Measurements from ENCODE around the gene LIME1. TPM values are rescaled to one million over a fixed set of nuclear protein-coding genes. Genes with fewer than 3 reads are reported as not detected.

Gene LIME1
- total and polyA plus RNA-seq, 5 donors, result 2.1 to 2.9 (median 2.7) TPM

DNA sequence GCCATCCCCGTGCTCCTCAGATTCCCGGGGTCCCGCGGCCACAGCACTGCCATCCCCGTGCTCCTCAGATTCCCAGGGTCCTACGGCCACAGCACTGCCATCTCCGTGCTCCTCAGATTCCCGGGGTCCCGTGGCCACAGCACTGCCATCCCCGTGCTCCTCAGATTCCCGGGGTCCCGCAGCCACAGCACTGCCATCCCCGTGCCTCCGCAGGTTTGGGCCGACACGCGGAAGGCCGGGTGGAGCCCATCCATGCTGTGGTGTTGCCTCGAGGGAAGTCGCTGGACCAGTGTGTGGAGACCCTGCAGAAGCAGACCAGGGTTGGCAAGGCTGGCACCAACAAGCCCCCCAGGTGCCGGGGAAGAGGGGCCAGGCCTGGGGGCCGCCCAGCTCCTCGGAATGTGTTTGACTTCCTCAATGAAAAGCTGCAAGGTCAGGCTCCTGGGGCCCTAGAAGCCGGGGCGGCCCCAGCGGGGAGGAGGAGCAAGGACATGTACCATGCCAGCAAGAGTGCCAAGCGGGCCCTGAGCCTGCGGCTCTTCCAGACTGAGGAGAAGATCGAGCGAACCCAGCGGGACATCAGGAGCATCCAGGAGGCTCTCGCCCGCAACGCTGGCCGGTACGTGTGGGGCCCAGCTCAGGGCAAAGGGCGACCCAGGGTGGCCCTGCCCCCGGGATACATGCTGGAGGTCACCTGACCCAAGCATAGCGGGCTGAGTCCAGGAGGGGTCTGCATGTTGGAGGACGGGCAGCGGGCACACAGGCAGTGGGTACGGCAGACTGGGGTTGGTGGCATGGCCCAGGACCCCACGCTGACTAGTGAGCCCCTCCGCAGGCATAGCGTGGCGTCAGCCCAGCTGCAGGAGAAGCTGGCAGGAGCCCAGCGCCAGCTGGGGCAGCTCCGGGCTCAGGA is 1.3 kb upstream of the LIME1 start:
- no peak overlapping the region for H3K4me3 ChIP-seq (ENCODE audit: low read length)
- H3K27me3 ChIP-seq (ENCODE audit: control insufficient read depth, insufficient read depth), result no peaks in the 10 kb centered on the region
- no peaks in the 10 kb centered on the region for H3K4me1 ChIP-seq (ENCODE audit: control insufficient read depth, insufficient read depth, low read length)
- H3K9me3 ChIP-seq (ENCODE audit: control insufficient read depth, low read length), result no peaks in the 10 kb centered on the region
- DNase-seq, result peak in 1 of 3 donors; percentile 55
- intact Hi-C loops (cut with DNase I), result loop anchor here in 1 of 4 donors (10.0 kb wide), 1 partner anchor 90 kb away; no protein-coding TSS in a partner anchor
- no peak for ATAC-seq
- H3K27ac ChIP-seq (ENCODE audit: low read length), result no peak overlapping the region
- WGBS, result 92% methylated on average over 48 of the region's 48 CpGs

DNA sequence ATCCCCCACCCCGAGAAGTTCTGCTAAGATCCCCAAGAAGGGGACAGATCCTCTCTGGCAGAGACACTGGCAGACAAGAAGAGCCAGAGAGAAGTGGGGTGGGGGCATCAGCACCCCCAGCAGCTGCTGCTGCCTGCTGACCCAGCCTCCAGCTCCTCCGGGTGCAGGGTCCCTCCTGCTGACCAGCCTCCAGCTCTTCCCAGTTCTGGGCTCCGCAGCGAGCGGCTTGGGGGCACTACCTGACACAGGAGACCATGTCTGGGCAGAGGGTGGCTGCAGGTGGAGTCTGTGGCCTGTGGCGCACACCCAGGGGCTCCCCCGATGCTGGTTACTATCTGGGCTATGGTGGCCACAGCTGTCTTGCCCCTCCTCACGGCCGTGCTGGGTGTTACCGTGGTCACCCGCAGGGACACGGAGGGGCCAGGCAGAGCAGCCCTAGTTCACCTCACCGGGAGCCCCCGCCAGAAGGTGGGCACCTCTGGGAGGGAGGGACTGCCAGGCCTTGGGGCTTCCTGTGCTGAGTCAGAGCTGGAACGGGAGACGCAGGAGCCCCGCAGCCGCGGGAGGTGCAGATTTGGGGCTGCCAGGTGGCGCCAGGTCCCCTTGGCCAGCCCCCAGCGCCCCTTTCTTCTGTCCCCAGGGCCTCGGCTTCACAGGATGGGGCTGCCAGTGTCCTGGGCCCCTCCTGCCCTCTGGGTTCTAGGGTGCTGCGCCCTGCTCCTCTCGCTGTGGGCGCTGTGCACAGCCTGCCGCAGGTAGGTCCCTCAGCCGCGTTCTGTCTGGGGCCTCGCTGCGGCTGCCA is 630 bp downstream of the LIME1 start:
- no peak overlapping the region for H3K27ac ChIP-seq (ENCODE audit: low read length)
- H3K9me3 ChIP-seq (ENCODE audit: control insufficient read depth, low read length), result no peaks in the 10 kb centered on the region
- ATAC-seq (no peak), DNase-seq (peak in 2 of 3 donors; percentile 55 to 72)
- intact Hi-C loops (cut with DNase I), result loop anchor here in 1 of 4 donors (10.0 kb wide), 1 partner anchor 92 kb away; no protein-coding TSS in a partner anchor
- H3K4me3 ChIP-seq (ENCODE audit: low read length), result peak overlapping the region; percentile 7
- no peaks in the 10 kb centered on the region for H3K27me3 ChIP-seq (ENCODE audit: control insufficient read depth, insufficient read depth)
- peaks cover 5% of the 10 kb centered on the region for H3K4me1 ChIP-seq (ENCODE audit: control insufficient read depth, insufficient read depth, low read length)
- 53% methylated on average over 30 of the region's 30 CpGs for WGBS

DNA sequence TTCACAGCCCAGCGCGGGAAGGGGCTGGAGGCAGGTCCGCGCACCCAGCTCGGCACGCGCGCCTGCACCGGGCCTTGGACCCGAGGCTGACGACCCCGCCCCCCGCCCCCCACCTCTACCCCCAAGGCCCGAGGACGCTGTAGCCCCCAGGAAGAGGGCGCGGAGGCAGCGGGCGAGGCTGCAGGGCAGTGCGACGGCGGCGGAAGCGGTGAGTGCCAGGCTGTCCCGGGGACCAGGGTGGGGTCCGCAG is 1.2 kb downstream of the LIME1 start:
- Histone ChIP-seq H3K4me1 (ENCODE audit: control insufficient read depth, insufficient read depth, low read length) (peaks cover 5% of the 10 kb centered on the region), H3K27ac (ENCODE audit: low read length) (no peak overlapping the region), H3K27me3 (ENCODE audit: control insufficient read depth, insufficient read depth) (no peaks in the 10 kb centered on the region), H3K9me3 (ENCODE audit: control insufficient read depth, low read length) (no peaks in the 10 kb centered on the region), H3K4me3 (ENCODE audit: low read length) (peak overlapping the region; percentile 7)
- no peak for ATAC-seq
- intact Hi-C loops (cut with DNase I), result loop anchor here in 1 of 4 donors (10.0 kb wide), 1 partner anchor 93 kb away; no protein-coding TSS in a partner anchor
- 14% methylated on average over 26 of the region's 26 CpGs for WGBS
- DNase-seq, result no peak

DNA sequence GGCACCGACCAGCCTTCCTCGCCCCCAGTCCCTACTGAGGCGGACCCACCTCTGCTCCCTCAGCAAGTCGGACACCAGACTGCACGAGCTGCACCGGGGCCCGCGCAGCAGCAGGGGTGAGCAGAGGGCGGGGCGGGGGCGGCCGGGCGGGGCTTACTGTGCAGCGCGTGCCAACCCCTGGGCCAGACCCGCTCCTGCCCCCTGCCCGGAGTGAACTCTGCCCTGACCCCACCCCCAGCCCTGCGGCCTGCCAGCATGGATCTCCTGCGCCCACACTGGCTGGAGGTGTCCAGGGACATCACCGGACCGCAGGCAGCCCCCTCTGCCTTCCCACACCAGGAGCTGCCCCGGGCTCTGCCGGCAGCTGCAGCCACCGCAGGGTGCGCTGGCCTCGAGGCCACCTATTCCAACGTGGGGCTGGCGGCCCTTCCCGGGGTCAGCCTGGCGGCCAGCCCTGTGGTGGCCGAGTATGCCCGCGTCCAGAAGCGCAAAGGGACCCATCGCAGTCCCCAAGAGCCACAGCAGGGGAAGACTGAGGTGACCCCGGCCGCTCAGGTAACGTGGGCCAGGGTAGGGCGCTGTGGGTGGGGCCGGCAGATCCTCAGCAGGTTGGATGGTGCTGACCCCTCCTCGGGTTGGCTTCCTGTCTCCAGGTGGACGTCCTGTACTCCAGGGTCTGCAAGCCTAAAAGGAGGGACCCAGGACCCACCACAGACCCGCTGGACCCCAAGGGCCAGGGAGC is 1.7 kb downstream of the LIME1 start:
- no peaks in the 10 kb centered on the region for H3K9me3 ChIP-seq (ENCODE audit: control insufficient read depth, low read length)
- intact Hi-C loops (cut with DNase I), result loop anchor here in 1 of 4 donors (10.0 kb wide), 1 partner anchor 93 kb away; no protein-coding TSS in a partner anchor
- DNase-seq (peak in 2 of 3 donors; percentile 73 to 80), ATAC-seq (no peak)
- no peaks in the 10 kb centered on the region for H3K27me3 ChIP-seq (ENCODE audit: control insufficient read depth, insufficient read depth)
- H3K27ac ChIP-seq (ENCODE audit: low read length), result no peak overlapping the region
- 26% methylated on average over 43 of the region's 43 CpGs for WGBS
- H3K4me1 ChIP-seq (ENCODE audit: control insufficient read depth, insufficient read depth, low read length), result peaks cover 5% of the 10 kb centered on the region
- H3K4me3 ChIP-seq (ENCODE audit: low read length), result peak overlapping the region; percentile 7

DNA sequence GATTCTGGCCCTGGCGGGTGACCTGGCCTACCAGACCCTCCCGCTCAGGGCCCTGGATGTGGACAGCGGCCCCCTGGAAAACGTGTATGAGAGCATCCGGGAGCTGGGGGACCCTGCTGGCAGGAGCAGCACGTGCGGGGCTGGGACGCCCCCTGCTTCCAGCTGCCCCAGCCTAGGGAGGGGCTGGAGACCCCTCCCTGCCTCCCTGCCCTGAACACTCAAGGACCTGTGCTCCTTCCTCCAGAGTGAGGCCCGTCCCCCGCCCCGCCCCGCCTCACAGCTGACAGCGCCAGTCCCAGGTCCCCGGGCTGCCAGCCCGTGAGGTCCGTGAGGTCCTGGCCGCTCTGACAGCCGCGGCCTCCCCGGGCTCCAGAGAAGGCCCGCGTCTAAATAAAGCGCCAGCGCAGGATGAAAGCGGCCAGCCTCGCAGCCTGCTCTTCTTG is 2.2 kb downstream of the LIME1 start:
- 14% methylated on average over 26 of the region's 26 CpGs for WGBS
- H3K4me3 ChIP-seq (ENCODE audit: low read length), result peak overlapping the region; percentile 53
- peaks cover 5% of the 10 kb centered on the region for H3K4me1 ChIP-seq (ENCODE audit: control insufficient read depth, insufficient read depth, low read length)
- no peaks in the 10 kb centered on the region for H3K9me3 ChIP-seq (ENCODE audit: control insufficient read depth, low read length)
- ATAC-seq (peak; percentile 24 to 33), DNase-seq (peak; percentile 76 to 92 (median 91))
- H3K27ac ChIP-seq (ENCODE audit: low read length), result peak overlapping the region; percentile 63
- no peaks in the 10 kb centered on the region for H3K27me3 ChIP-seq (ENCODE audit: control insufficient read depth, insufficient read depth)
- intact Hi-C loops (cut with DNase I), result loop anchor here in 1 of 4 donors (10.0 kb wide), 1 partner anchor 94 kb away; no protein-coding TSS in a partner anchor

- ATAC-seq (peak; percentile 60 to 70), DNase-seq (peak; percentile 86 to 94 (median 93))
- intact Hi-C loops (cut with DNase I), result loop anchor here in 1 of 4 donors (10.0 kb wide), 1 partner anchor 95 kb away; no protein-coding TSS in a partner anchor
- Histone ChIP-seq H3K9me3 (ENCODE audit: control insufficient read depth, low read length) (no peaks in the 10 kb centered on the region), H3K27ac (ENCODE audit: low read length) (peak within 1 kb of the TSS; percentile 83), H3K27me3 (ENCODE audit: control insufficient read depth, insufficient read depth) (no peaks in the 10 kb centered on the region), H3K4me1 (ENCODE audit: control insufficient read depth, insufficient read depth, low read length) (peaks cover 5% of the 10 kb centered on the region), H3K4me3 (ENCODE audit: low read length) (peak within 1 kb of the TSS; percentile 87)
- WGBS, result 1% methylated on average over 134 of the region's 136 CpGs
These were observed 2.9 kb downstream of the LIME1 start, which contains the start of gene SLC2A4RG for GRCh38 chr20:63739130-63740069. SLC2A4RG (plus strand) TSS chr20:63739776; CDS start chr20:63739913, 137 bp downstream.

DNA sequence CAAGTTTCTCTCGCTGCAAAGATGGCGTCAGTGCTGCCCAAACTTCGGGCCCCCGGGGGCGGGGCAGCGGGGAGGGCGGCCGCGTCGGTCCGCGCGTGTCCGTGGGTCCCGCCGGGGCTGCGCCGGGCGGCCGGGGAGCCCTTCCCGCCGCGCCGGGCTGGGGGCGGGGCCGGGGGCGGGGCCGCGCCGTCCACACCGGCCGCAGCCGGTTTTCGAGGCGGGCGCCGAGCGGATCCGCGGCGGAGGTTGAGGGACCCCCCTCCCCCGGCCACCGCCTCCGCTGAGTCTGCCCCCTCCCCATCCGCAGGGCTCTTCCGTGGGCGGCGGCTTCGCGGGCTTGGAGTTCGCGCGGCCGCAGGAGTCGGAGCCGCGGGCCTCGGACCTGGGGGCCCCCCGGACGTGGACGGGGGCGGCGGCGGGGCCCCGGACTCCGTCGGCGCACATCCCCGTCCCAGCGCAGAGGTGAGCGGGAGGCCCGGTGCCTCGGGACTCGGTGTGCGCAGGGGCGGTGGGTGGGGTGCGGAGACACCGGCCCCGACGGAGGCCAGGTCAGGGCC is 3.7 kb downstream of the LIME1 start:
- DNase-seq (peak; percentile 64 to 88 (median 86)), ATAC-seq (peak; percentile 0)
- intact Hi-C loops (cut with DNase I), result no loop called here
- H3K4me3 ChIP-seq (ENCODE audit: low read length), result peak overlapping the region; percentile 87
- peak overlapping the region; percentile 83 for H3K27ac ChIP-seq (ENCODE audit: low read length)
- no peaks in the 10 kb centered on the region for H3K9me3 ChIP-seq (ENCODE audit: control insufficient read depth, low read length)
- under 1% methylated on average over 78 of the region's 80 CpGs for WGBS
- no peaks in the 10 kb centered on the region for H3K27me3 ChIP-seq (ENCODE audit: control insufficient read depth, insufficient read depth)
- H3K4me1 ChIP-seq (ENCODE audit: control insufficient read depth, insufficient read depth, low read length), result peaks cover 5% of the 10 kb centered on the region

GRCh38 chr20:63740627-63741353 is 4.3 kb downstream of the LIME1 start:
- H3K4me3 ChIP-seq (ENCODE audit: low read length), result peak overlapping the region; percentile 87
- H3K9me3 ChIP-seq (ENCODE audit: control insufficient read depth, low read length), result no peaks in the 10 kb centered on the region
- under 1% methylated on average over 29 of the region's 29 CpGs for WGBS
- peaks cover 5% of the 10 kb centered on the region for H3K4me1 ChIP-seq (ENCODE audit: control insufficient read depth, insufficient read depth, low read length)
- intact Hi-C loops (cut with DNase I), result no loop called here
- DNase-seq (peak; percentile 94 to 99 (median 98)), ATAC-seq (peak; percentile 82 to 83)
- no peaks in the 10 kb centered on the region for H3K27me3 ChIP-seq (ENCODE audit: control insufficient read depth, insufficient read depth)
- peak overlapping the region; percentile 83 for H3K27ac ChIP-seq (ENCODE audit: low read length)

- H3K4me1 ChIP-seq (ENCODE audit: control insufficient read depth, insufficient read depth, low read length), result peaks cover 5% of the 10 kb centered on the region
- 23% methylated on average over 6 of the region's 6 CpGs for WGBS
- H3K27me3 ChIP-seq (ENCODE audit: control insufficient read depth, insufficient read depth), result no peaks in the 10 kb centered on the region
- H3K27ac ChIP-seq (ENCODE audit: low read length), result peak overlapping the region; percentile 83
- DNase-seq, result no peak
- no peaks in the 10 kb centered on the region for H3K9me3 ChIP-seq (ENCODE audit: control insufficient read depth, low read length)
- ATAC-seq, result no peak
- intact Hi-C loops (cut with DNase I), result no loop called here
- H3K4me3 ChIP-seq (ENCODE audit: low read length), result peak overlapping the region; percentile 87
These were observed 4.9 kb downstream of the LIME1 start for GRCh38 chr20:63741354-63741675.
